Smooth muscle cell of the umbilical artery (primary cell): ENCODE measurements around the gene TDP1. TPM values are rescaled to one million over a fixed set of nuclear protein-coding genes. Genes with fewer than 3 reads are reported as not detected.

Experiments used
- total RNA-seq: library from RNA; depleted of rRNA; stranded (reverse); fragments of >200 nt; gene quantifications from 2 replicates; pipeline ENCODE4 v1.2.3, GENCODE V29; 2014

TDP1 gene
- 19.3 and 31.1 TPM in 2 replicates for total RNA-seq

GRCh38 chr14:89955745-89956660, at the start of gene TDP1:
TSS of gene TDP1 (plus strand) at chr14:89955927. CDS start at chr14:89963115, 7,188 bp downstream.

DNA sequence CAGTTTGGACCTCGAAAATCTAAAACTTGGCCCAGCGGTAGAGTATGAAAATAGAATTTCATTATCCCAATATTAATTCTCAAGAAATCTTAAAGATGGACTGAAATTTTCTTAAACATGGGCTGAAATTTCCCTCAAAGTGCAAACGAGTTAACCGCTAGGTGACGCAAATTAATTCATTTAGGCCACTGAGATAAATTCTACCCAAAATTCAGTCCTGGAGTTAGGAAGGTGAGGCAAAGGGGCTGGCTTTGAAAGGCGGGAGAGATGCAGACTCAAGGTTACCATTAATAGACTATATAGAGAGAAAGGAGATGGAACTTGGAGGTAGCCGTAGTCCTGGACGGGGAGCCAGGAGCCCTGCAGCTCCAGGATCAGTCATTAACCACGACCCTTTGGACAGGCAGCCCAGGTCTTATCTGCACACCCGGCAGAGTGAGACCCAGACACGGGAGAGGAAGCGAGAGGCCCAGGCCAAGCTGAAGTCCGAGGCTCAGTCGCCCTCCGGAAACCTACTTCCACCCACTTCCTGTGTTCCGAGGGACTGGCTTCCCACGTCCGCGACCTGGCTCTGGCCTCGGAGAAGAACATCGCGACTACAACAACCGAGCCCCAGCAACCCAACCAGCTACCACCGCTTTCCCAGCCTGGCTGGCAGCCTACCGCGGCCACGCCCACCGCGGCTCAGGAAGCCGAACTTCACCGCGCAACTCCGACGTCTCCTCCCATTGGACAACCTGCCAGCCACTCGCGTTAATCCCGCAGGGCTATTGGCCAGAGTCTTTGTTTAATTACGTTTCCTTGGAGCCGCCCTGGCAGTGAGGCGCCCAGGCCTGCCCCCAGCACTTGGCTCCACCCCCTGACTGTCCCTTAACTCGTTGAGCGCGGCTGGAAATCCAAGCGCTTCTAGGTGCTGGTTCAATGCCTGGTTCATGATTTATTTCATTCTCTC, 1.4 kb upstream of the TDP1 start, which contains the start of gene EFCAB11:
EFCAB11 (minus strand) TSS at position 661 of the 952 bp plus-strand sequence; CDS start at position 591, 70 bp downstream.

GRCh38 chr14:90061685-90062126, 106.0 kb downstream of the TDP1 start, which contains the start of gene KCNK13:
TSS of gene KCNK13 (plus strand) at chr14:90061994. CDS start at chr14:90062206, 212 bp downstream.

Other genes starting within 250 kb of the TDP1 start
- 3.9 and 6.5 TPM in 2 replicates for gene EFCAB11, start 1.2 kb upstream of the TDP1 start, total RNA-seq
- gene KCNK13, start 106.1 kb downstream of the TDP1 start, total RNA-seq, result 2.7 and 6.1 TPM in 2 replicates